Transverse colon (tissue), 3 donors: ENCODE results near the gene DCP1B.

Experiments
- POLR2A ChIP-seq: fragments of 450-650 bp; IDR thresholded peaks from one replicate; pipeline ENCODE4 v1.6.1; 2016; ENCODE audit warnings: antibody characterized with exemption, mild to moderate bottlenecking, moderate library complexity
- POLR2AphosphoS5 ChIP-seq, 3 donors: sonication (generic); formaldehyde crosslinking; IDR thresholded peaks; one replicate each; pipeline ENCODE4 v1.6.1; 2016; ENCODE audit warnings: antibody characterized with exemption in 3 of 3

GRCh38 chr12:1956716-1957115 lies 47.5 kb downstream of the DCP1B start:
- TF ChIP-seq POLR2A (no peak), POLR2AphosphoS5 (IDR thresholded peaks at IDR 0.05) (no peak)
